ENCODE measurements around the gene RAD23A. TPM values are rescaled to one million over a fixed set of nuclear protein-coding genes. Genes with fewer than 3 reads are reported as not detected.

RAD23A gene
- total and polyA plus RNA-seq, 9 of the 15 experiments (the other 6 are each of a cell fraction or from before 2014, with no cell fraction given): 9.5 to 181 (median 101) TPM

DNA sequence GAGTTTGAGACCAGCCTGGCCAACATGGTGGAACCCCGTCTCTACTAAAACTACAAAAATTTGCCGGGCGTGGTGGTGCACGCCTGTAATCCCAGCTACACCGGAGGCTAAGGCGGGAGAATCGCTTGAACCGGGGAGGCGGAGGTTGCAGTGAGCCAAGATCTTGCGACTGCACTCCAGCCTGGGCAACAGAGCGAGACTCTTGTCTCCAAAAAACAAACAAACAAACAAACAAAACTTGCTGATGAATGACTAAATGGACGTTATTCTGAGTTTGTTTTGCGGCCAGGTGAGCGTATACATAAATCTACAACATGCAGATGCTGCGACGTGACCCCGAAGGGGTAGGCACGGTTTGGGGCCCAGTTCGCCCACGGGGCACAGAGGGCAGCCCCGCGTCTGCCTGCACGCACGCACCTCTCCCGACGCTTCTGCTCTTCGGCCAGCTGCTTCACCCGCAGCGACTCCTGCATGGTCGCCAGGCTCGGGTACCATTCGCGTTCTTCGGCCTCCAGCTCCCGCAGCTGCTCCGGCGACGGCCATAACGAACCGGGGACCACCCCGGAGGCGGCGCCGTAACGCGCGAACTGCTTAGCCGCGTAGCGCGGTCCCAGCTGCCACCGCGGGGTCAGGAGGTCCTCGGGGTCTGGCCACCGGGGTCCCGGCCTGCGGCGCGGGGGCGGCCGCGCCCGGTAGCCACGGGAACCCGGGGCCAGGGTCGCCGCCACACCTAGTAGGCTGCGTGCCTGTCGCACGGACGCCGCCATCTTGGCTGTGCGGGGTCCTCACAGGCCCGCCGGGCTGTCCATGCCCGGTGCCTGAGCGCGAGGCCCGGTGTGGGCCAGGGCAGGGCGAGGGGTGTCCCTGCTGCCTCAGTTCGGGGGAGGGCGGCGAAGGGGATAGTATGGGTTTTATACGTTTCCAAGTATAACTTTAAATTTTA is 11.1 kb downstream of the RAD23A start, which contains the start of gene GADD45GIP1 (continued):
- TF ChIP-seq HDAC8 (tag; IDR thresholded peaks at IDR 0.05): no peak
- TF ChIP-seq PCBP1 (IDR thresholded peaks at IDR 0.05; ENCODE audit: low read depth, low read length, poor library complexity, severe bottlenecking): no peak
- no peak for TF ChIP-seq ZNF124 (CRISPR knock-in tag; IDR thresholded peaks at IDR 0.05)
- no peak for TF ChIP-seq SRSF3 (IDR thresholded peaks at IDR 0.05; ENCODE audit: insufficient read depth, low read length)
- no peak for TF ChIP-seq ETV6 (IDR thresholded peaks at IDR 0.05; ENCODE audit: borderline replicate concordance in 1 of 2, low read depth in 2 of 2, low read length in 1 of 2)
- TF ChIP-seq ETV6 (CRISPR knock-in tag; IDR thresholded peaks at IDR 0.05; ENCODE audit: borderline replicate concordance): no peak
- peak; percentile 87 for TF ChIP-seq KAT7 (CRISPR knock-in tag; IDR thresholded peaks at IDR 0.05; ENCODE audit: borderline replicate concordance)
- TF ChIP-seq RBM17 (IDR thresholded peaks at IDR 0.05; ENCODE audit: borderline replicate concordance, low read depth, low read length): no peak
- TF ChIP-seq, protein P1, sequence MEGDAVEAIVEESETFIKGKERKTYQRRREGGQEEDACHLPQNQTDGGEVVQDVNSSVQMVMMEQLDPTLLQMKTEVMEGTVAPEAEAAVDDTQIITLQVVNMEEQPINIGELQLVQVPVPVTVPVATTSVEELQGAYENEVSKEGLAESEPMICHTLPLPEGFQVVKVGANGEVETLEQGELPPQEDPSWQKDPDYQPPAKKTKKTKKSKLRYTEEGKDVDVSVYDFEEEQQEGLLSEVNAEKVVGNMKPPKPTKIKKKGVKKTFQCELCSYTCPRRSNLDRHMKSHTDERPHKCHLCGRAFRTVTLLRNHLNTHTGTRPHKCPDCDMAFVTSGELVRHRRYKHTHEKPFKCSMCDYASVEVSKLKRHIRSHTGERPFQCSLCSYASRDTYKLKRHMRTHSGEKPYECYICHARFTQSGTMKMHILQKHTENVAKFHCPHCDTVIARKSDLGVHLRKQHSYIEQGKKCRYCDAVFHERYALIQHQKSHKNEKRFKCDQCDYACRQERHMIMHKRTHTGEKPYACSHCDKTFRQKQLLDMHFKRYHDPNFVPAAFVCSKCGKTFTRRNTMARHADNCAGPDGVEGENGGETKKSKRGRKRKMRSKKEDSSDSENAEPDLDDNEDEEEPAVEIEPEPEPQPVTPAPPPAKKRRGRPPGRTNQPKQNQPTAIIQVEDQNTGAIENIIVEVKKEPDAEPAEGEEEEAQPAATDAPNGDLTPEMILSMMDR (IDR thresholded peaks at IDR 0.05 in 2 of 3, conservative IDR thresholded peaks at IDR 0.05 in 1 of 3; ENCODE audit: insufficient read depth in 2 of 3, low read depth in 1 of 3, low read length in 3 of 3): no peak
- no peak for TF ChIP-seq FOXK1 (CRISPR knock-in tag; IDR thresholded peaks at IDR 0.05; ENCODE audit: borderline replicate concordance)
- no peak for TF ChIP-seq MBD1 (CRISPR knock-in tag; IDR thresholded peaks at IDR 0.05)
- no peak for TF ChIP-seq ZNF707 (CRISPR knock-in tag; conservative IDR thresholded peaks at IDR 0.05)
- no peak for TF ChIP-seq CREB1 (IDR thresholded peaks at IDR 0.05)
- no peak for TF ChIP-seq CREB1 (CRISPR knock-in tag; IDR thresholded peaks at IDR 0.05)
- no peak for TF ChIP-seq NFE2L1 (tag; IDR thresholded peaks at IDR 0.05; ENCODE audit: borderline replicate concordance, low read depth)
- TF ChIP-seq ZBED1 (IDR thresholded peaks at IDR 0.05): no peak
- TF ChIP-seq ARNT (IDR thresholded peaks at IDR 0.05): no peak
- TF ChIP-seq SMAD4 (CRISPR knock-in tag; conservative IDR thresholded peaks at IDR 0.05): no peak; the same call in none of the 2 replicates
- no peak for TF ChIP-seq TRIM24 (IDR thresholded peaks at IDR 0.05)
- no peak for TF ChIP-seq ZNF778 (CRISPR knock-in tag; IDR thresholded peaks at IDR 0.05)
- TF ChIP-seq ERF (CRISPR knock-in tag; IDR thresholded peaks at IDR 0.05): no peak
- TF ChIP-seq BRF2 (IDR thresholded peaks at IDR 0.05; ENCODE audit: borderline replicate concordance, insufficient read depth, insufficient read length): no peak
- TF ChIP-seq MTA2 (IDR thresholded peaks at IDR 0.05; ENCODE audit: low read depth): no peak

Measured in K562 (cell line).